ENCODE results near the gene MR1. TPM values are rescaled to one million over a fixed set of nuclear protein-coding genes. Genes with fewer than 3 reads are reported as not detected.
A peak's percentile ranks its signal among the peaks of the same experiment; 100 is the strongest.

MR1 gene
- total and polyA plus RNA-seq, 9 of the 15 experiments (the other 6 are each of a cell fraction or from before 2014, with no cell fraction given): 9.7 to 21.7 (median 15.6) TPM

DNA sequence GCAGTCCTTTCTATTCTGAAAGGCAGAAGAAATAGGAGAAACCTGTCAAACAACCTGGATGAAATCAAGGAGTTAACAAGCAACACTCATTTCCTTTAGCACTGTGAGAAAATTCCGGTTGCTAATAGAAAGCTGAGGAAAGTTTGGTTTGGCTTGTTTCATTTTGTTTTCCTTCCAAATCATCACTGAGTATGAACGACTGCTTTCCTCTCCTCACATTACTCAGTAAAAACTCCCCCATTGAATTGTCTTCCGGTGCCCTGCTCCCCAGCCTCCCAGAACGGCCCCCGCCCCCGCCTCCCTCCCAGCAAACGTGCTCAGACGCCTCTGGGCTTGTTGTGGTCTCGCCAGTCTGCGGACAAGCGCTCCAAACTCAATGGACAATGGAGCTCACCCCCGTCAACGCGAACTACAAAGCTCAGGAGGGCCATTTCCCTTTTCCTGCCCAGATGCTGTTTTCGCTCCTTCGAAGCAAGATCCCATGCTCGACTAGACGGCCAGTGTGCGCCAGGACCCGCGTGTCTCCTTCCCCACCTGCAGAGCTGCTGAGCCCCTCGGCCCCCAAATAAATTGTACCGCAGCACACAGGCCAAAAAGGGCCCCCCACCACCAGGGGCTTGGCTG lies 11.9 kb upstream of the MR1 start (continued):
- TF ChIP-seq RFX7 (CRISPR knock-in tag; IDR thresholded peaks at IDR 0.05): no peak
- TF ChIP-seq MECOM (CRISPR knock-in tag; IDR thresholded peaks at IDR 0.05): no peak
- TF ChIP-seq, protein P1, sequence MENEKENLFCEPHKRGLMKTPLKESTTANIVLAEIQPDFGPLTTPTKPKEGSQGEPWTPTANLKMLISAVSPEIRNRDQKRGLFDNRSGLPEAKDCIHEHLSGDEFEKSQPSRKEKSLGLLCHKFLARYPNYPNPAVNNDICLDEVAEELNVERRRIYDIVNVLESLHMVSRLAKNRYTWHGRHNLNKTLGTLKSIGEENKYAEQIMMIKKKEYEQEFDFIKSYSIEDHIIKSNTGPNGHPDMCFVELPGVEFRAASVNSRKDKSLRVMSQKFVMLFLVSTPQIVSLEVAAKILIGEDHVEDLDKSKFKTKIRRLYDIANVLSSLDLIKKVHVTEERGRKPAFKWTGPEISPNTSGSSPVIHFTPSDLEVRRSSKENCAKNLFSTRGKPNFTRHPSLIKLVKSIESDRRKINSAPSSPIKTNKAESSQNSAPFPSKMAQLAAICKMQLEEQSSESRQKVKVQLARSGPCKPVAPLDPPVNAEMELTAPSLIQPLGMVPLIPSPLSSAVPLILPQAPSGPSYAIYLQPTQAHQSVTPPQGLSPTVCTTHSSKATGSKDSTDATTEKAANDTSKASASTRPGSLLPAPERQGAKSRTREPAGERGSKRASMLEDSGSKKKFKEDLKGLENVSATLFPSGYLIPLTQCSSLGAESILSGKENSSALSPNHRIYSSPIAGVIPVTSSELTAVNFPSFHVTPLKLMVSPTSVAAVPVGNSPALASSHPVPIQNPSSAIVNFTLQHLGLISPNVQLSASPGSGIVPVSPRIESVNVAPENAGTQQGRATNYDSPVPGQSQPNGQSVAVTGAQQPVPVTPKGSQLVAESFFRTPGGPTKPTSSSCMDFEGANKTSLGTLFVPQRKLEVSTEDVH (IDR thresholded peaks at IDR 0.05; ENCODE audit: low read depth, partially characterized antibody): no peak
- TF ChIP-seq HDGF (IDR thresholded peaks at IDR 0.05): no peak
- TF ChIP-seq SRSF9 (IDR thresholded peaks at IDR 0.05; ENCODE audit: borderline replicate concordance, low read depth, low read length): no peak
- peak; percentile 69; the same call in 1 of the 2 replicates for TF ChIP-seq ERF (CRISPR knock-in tag; IDR thresholded peaks at IDR 0.05)
- peak; percentile 82 for TF ChIP-seq NR2F6 (CRISPR knock-in tag; IDR thresholded peaks at IDR 0.05)
- no peak for TF ChIP-seq POLR3A (IDR thresholded peaks at IDR 0.05; ENCODE audit: borderline replicate concordance, extremely low read depth, insufficient read depth, insufficient read length)
- TF ChIP-seq ZNF41 (CRISPR knock-in tag; conservative IDR thresholded peaks at IDR 0.05): no peak
- 0 out of 2 replicates have a peak, but pooled peaks have one; percentile 38 for TF ChIP-seq OTX1 (CRISPR knock-in tag; IDR thresholded peaks at IDR 0.05)
- TF ChIP-seq MAZ (CRISPR knock-in tag; conservative IDR thresholded peaks at IDR 0.05 in 1 of 2, IDR thresholded peaks at IDR 0.05 in 1 of 2): peak in 1 of 2 experiments; percentile 73
- TF ChIP-seq CC2D1A (IDR thresholded peaks at IDR 0.05): no peak
- TF ChIP-seq, protein P2, sequence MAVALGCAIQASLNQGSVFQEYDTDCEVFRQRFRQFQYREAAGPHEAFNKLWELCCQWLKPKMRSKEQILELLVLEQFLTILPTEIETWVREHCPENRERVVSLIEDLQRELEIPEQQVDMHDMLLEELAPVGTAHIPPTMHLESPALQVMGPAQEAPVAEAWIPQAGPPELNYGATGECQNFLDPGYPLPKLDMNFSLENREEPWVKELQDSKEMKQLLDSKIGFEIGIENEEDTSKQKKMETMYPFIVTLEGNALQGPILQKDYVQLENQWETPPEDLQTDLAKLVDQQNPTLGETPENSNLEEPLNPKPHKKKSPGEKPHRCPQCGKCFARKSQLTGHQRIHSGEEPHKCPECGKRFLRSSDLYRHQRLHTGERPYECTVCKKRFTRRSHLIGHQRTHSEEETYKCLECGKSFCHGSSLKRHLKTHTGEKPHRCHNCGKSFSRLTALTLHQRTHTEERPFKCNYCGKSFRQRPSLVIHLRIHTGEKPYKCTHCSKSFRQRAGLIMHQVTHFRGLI (CRISPR knock-in tag; IDR thresholded peaks at IDR 0.05): no peak
- peak; percentile 16; the same call in 1 of the 2 replicates for TF ChIP-seq ZNF165 (CRISPR knock-in tag; IDR thresholded peaks at IDR 0.05; ENCODE audit: borderline replicate concordance)
- no peak for TF ChIP-seq ZNF76 (CRISPR knock-in tag; IDR thresholded peaks at IDR 0.05; ENCODE audit: borderline replicate concordance)
- TF ChIP-seq, protein P3, sequence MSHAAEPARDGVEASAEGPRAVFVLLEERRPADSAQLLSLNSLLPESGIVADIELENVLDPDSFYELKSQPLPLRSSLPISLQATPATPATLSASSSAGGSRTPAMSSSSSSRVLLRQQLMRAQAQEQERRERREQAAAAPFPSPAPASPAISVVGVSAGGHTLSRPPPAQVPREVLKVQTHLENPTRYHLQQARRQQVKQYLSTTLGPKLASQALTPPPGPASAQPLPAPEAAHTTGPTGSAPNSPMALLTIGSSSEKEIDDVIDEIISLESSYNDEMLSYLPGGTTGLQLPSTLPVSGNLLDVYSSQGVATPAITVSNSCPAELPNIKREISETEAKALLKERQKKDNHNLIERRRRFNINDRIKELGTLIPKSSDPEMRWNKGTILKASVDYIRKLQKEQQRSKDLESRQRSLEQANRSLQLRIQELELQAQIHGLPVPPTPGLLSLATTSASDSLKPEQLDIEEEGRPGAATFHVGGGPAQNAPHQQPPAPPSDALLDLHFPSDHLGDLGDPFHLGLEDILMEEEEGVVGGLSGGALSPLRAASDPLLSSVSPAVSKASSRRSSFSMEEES (CRISPR knock-in tag; IDR thresholded peaks at IDR 0.05): no peak; the same call in 1 of the 2 replicates
- no peak for TF ChIP-seq ZKSCAN3 (CRISPR knock-in tag; IDR thresholded peaks at IDR 0.05)
- TF ChIP-seq, protein P4, sequence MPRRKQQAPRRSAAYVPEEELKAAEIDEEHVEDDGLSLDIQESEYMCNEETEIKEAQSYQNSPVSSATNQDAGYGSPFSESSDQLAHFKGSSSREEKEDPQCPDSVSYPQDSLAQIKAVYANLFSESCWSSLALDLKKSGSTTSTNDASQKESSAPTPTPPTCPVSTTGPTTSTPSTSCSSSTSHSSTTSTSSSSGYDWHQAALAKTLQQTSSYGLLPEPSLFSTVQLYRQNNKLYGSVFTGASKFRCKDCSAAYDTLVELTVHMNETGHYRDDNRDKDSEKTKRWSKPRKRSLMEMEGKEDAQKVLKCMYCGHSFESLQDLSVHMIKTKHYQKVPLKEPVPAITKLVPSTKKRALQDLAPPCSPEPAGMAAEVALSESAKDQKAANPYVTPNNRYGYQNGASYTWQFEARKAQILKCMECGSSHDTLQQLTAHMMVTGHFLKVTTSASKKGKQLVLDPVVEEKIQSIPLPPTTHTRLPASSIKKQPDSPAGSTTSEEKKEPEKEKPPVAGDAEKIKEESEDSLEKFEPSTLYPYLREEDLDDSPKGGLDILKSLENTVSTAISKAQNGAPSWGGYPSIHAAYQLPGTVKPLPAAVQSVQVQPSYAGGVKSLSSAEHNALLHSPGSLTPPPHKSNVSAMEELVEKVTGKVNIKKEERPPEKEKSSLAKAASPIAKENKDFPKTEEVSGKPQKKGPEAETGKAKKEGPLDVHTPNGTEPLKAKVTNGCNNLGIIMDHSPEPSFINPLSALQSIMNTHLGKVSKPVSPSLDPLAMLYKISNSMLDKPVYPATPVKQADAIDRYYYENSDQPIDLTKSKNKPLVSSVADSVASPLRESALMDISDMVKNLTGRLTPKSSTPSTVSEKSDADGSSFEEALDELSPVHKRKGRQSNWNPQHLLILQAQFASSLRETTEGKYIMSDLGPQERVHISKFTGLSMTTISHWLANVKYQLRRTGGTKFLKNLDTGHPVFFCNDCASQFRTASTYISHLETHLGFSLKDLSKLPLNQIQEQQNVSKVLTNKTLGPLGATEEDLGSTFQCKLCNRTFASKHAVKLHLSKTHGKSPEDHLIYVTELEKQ (CRISPR knock-in tag; IDR thresholded peaks at IDR 0.05): no peak
